GM12864 (cell line): ENCODE measurements around the gene USP54.
"Not testable (repeated sequence)": the region's sequence is repeated elsewhere in the genome, so short reads cannot be mapped to it uniquely, and the experiment has no call there.

ENCODE experiments used
- DNase-seq: peaks from one replicate; pipeline ENCODE4 v3.0.0-alpha.2; 2011; ENCODE audit warnings: low read depth
- H3K4me3 ChIP-seq: 2 replicates; pipeline ENCODE4 v1.5.1; 2011; ENCODE audit warnings: mild to moderate bottlenecking, low read depth, low read length, control low read depth
- TF ChIP-seq, protein P1 (sequence below): IDR thresholded peaks from 2 replicates; pipeline ENCODE4 v1.5.1; 2011; ENCODE audit warnings: low read depth, mild to moderate bottlenecking, moderate library complexity, low read length, control low read depth, inconsistent platforms; ENCODE audit errors: missing control alignments

The USP54 gene

DNA sequence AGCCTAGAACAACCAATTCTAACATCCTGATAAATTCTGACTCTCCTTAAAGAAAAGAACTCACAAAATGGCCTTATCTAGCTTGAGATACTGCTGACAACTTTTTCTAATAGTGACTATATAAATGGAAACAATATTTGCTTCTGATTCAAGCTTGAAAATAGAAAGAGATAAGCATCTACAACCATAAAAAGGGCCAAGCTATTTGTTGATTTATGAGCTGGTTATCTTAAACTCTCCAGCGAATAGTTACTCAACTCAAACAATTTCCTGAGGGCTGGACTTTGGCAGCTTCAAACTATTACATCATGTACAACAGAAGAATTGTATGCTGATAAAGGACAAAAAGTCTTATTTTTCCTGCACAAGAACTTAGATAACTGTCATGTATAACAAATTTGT is 4.6 kb downstream of the USP54 start:
- no peak for DNase-seq
- H3K4me3 ChIP-seq: no peak overlapping the region
- TF ChIP-seq, protein P1, sequence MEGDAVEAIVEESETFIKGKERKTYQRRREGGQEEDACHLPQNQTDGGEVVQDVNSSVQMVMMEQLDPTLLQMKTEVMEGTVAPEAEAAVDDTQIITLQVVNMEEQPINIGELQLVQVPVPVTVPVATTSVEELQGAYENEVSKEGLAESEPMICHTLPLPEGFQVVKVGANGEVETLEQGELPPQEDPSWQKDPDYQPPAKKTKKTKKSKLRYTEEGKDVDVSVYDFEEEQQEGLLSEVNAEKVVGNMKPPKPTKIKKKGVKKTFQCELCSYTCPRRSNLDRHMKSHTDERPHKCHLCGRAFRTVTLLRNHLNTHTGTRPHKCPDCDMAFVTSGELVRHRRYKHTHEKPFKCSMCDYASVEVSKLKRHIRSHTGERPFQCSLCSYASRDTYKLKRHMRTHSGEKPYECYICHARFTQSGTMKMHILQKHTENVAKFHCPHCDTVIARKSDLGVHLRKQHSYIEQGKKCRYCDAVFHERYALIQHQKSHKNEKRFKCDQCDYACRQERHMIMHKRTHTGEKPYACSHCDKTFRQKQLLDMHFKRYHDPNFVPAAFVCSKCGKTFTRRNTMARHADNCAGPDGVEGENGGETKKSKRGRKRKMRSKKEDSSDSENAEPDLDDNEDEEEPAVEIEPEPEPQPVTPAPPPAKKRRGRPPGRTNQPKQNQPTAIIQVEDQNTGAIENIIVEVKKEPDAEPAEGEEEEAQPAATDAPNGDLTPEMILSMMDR: no peak

- no peak overlapping the region for H3K4me3 ChIP-seq
- no peak for DNase-seq
- TF ChIP-seq, protein P1: no peak
Measured at GRCh38 chr10:73585327-73585726, 5.8 kb downstream of the USP54 start.

DNA sequence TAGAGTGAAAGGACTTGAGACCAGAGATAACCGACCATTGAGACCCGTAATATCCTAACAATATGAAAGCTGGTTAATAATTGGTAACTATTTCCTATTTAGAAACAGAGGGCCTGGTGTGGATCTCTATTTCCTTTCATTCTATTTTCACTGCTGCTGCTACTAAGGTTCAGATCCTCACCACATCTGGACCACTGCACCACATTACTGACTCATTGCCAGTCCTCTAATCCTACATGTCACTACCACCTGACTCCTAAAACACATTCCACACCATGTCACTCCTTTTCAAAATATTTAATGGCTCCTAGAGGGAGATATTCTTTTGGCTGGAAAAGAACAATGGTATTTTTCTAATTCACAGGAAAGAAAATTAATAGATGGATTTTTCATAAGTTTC is 6.4 kb downstream of the USP54 start:
- H3K4me3 ChIP-seq: no peak overlapping the region
- no peak for DNase-seq
- TF ChIP-seq, protein P1: no peak

DNA sequence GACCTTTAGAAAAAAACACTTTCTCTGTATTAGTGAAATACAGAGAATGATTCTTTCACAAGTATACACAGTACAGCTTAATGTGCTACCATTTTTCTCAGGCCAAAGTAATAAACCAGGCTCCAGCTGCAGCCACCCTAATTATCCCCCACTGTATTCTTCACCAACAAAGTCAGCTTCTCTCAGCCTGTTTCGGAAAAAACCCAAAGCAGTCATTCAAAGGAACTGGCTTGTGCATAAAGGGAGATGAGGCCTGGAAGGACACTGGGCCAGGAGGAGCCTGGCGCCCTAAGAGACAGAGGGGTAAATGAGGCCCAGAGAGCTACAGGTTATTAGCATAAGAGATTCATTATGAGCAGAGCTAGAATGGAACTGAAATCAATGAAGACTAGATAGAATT is 9.2 kb downstream of the USP54 start:
- TF ChIP-seq, protein P1: no peak
- DNase-seq: no peak
- no peak overlapping the region for H3K4me3 ChIP-seq

DNA sequence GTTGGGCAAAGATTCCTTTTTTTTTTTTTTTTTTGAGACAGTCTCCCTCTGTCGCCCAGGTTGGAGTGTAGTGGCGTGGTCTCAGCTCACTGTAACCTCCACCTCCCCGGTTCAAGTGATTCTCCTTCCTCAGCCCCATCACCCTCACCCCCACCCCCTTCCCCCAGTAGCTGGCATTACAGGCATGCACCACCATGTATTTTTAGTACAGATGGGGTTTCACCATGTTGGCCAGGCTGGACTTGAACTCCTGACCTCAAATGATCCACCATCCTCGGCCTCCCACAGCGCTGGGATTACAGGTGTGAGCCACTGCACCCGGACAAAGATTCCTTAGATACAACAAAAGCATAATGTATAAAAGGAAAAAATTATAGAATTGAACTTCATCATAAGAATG is 12.2 kb downstream of the USP54 start:
- DNase-seq, H3K4me3 ChIP-seq: not testable (repeated sequence)

DNA sequence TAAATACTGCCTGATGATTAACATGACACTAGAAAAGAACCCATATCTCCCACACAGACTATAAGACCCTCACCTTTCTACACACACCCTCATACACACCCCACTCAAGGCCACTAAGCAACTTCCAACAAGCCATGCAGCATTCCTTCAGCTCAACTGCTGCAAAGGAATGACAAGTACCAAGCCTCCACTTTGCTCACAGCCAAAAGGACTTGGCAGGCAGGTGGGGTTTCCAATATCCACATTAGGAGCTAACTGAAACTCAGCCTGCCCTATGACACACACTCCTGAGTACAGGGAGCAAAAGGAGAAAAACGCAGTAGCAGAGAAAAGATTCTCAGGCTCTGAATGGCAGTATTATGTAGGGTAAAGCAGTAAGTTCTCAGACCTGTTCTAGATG is 13.4 kb downstream of the USP54 start:
- no peak for DNase-seq
- H3K4me3 ChIP-seq: no peak overlapping the region
- TF ChIP-seq, protein P1: no peak

DNA sequence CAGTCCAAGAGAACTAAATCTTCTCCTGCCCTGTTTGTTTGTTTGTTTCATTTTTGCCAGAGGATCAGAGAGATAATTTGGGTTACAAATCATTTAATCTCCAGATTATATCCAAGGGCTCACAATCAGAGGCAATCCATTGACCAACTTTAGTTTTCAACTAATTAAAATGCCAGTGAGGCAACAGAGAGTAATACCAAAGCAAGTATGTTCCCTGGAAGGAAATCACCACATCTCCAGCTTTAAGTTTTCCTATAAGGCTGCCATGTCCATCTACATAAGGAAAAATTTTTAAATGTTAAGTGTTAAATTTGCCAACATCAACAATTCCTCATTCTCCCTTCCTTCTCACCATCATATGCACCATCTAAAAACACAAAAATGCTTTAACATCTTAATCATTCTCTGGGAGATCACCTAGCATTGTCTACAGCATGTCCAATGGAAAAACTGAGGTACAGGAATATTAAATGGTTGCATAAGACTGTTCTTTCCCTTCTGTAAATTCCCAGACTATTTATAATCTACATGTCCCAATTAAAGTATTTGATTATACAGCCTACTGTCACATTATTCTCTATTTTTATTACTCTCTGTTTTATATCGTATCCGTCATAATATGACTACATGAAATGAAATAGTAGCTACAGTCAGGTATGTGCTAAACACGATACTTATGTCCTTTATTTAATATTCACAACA is 14.1 kb downstream of the USP54 start:
- DNase-seq: no peak
- no peak overlapping the region for H3K4me3 ChIP-seq
- TF ChIP-seq, protein P1: no peak
